Glomerular endothelial cell (primary cell): Measurements from ENCODE around the gene BIN2. TPM values are rescaled to one million over a fixed set of nuclear protein-coding genes. Genes with fewer than 3 reads are reported as not detected.
A peak's percentile ranks its signal among the peaks of the same experiment; 100 is the strongest.
"Not testable (repeated sequence)": the region's sequence is repeated elsewhere in the genome, so short reads cannot be mapped to it uniquely, and the experiment has no call there.

Experiments
- DNase-seq: peaks from one replicate; pipeline ENCODE4 v3.0.0-alpha.2; 2011; ENCODE audit warnings: low read depth, low spot score; ENCODE audit errors: extremely low read depth
- total RNA-seq: library from RNA; depleted of rRNA; stranded (reverse); fragments of >200 nt; gene quantifications from 2 replicates; pipeline ENCODE4 v1.2.3, GENCODE V29; 2015

Gene BIN2
- total RNA-seq, 1 donor from 2014 or later, result not detected

DNA sequence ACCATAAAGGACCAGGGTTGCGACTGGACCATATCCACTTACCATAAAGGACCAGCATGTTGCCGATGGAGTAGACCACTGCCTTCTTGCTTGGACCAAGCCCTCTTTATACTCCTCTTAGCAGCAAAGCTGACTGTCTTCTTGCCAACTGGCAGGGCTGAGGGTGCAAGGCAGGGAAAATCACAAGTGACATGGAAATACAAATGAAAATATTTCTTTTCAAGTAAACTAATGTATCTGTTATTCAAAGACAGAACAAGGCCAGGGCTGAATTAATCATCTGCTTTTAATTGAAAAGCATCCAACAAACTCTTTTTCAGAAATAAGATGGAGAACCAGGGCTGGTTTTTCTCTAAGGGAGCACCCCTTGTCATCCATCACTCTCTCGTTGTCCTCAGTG lies 22.6 kb upstream of the BIN2 start, which contains the start of gene CELA1:
TSS of gene CELA1 (minus strand) at position 99 of the 400 bp plus-strand sequence. CDS start at position 58, 41 bp downstream.
- no peak for DNase-seq

DNA sequence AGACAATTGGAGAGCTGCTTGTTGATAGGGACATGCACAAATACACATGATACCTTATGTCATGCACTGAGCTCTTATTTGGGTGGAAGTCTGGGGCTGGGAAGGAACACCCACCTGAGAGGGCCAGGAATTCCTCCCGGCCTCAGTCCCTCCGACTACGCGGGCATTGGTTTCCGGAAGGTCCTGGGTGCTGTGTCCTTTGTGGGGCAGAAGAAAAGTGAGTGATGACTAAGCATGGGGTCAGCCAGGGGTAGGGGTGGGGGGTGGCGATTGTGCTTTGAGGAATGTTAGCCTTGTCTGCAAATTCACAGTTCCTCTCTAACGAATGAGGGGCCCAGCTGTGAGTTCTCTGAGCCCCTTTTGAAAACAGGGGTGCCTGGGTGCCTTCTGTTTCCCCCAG lies 21.7 kb upstream of the BIN2 start:
- DNase-seq, result no peak

DNA sequence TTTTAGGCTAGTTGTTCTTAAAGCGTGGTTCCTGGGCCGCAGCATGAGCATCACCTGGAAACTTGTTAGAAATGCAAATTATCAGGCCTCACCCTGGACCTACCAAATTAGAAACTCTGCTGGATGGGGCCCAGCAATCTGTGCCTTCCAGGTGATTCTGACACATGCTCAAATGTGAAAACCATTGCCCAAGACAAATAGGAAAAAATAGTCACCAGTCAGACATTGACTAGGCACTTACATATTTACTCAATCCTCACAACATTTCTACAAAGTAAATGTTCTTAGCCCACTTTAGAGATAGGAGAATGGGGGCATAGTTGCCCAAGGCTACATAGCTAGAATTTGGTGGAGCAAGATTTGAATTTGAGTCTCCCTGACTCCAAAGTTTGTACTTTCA lies 19.2 kb upstream of the BIN2 start:
- no peak for DNase-seq

DNA sequence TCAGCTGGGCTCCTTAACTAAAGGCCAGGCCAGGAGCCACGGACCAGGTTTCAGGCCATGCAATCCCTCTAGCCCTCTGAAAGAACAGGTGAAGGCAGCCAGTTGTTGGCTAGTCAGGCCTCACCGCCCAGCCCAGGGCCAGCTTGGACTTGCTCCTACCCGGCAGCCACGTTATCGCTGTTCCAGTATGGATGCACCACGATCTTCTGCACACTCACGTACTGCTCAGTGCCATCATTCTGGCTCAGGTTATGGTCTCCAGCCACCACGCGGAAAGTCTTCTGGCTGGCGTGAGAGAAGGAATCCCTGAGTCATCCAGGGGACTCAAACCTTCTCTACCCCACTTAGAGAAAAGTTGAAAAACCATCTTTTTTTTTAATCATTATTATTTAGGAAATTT lies 18.4 kb upstream of the BIN2 start:
- DNase-seq, result no peak

GRCh38 chr12:51341251-51342007 lies 17.5 kb upstream of the BIN2 start:
- peak; percentile 44 for DNase-seq

GRCh38 chr12:51339750-51340149 lies 15.8 kb upstream of the BIN2 start:
- DNase-seq, result no peak

DNA sequence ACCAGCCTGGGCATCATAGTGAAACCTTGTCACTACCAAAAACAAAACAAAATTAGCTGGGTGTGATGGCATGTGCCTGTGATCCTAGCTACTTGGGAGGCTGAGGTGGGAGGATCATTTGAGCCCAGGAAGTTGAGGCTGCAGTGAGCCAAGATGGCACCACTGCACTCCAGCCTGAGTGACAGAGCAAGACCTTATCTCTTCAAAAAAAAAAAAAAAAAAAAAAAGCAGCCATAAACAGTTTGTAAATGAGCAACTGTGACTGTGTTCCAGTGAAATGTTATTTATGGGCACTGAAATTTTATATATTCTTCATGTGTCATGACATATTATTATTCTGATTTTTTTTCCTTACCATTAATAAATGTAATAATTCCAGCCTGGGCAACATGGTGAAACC lies 13.4 kb upstream of the BIN2 start:
- not testable (repeated sequence) for DNase-seq

DNA sequence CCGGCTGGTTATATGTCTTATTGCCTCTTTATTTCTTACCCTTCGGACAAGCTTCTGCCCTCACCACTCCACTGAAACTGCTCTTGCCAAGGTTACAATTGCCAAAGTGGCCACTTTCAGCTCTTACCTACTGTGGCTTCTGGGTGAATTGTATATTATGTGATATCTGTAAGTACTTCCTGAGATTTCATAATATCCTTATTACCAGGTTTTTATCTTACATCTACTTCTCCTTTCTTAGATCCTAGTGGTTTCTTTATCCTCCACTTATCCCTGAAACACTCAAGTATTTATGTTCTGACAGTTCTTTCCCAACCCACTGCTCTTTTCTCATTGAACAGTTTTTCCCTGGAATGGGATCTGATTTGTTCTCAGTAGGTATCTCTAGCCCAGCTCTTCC lies 12.0 kb upstream of the BIN2 start:
- DNase-seq, result no peak

GRCh38 chr12:51334764-51335163 lies 10.8 kb upstream of the BIN2 start:
- no peak for DNase-seq

GRCh38 chr12:51333536-51333935 lies 9.6 kb upstream of the BIN2 start:
- no peak for DNase-seq

GRCh38 chr12:51330186-51330585 lies 6.2 kb upstream of the BIN2 start:
- no peak for DNase-seq

GRCh38 chr12:51329742-51330141 lies 5.8 kb upstream of the BIN2 start:
- DNase-seq, result no peak

- DNase-seq, result no peak
These were observed 4.6 kb upstream of the BIN2 start for GRCh38 chr12:51328587-51328986.

GRCh38 chr12:51326698-51327439 lies 2.9 kb upstream of the BIN2 start:
- no peak for DNase-seq

DNA sequence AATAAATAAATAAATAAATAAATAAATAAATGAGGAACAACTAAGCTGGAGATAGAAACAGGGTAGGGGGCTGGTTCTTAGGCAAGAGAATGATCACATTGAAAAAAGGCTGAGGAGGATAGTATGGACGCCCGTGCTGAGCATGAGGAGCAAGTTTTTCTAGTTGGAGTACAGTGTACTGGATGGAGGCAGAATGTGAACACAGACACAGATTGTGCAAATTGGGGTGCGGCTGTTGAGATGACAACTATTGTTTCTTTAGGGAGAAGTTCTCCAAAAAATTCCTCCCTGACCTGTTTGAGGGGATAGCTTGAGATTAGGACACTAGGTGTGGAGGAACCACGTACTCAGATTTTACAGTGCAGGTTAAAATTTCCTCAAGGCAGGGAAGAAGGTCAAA lies 979 bp upstream of the BIN2 start:
- DNase-seq, result no peak

- DNase-seq, result no peak
These were observed 535 bp downstream of the BIN2 start for GRCh38 chr12:51323317-51323960.

DNA sequence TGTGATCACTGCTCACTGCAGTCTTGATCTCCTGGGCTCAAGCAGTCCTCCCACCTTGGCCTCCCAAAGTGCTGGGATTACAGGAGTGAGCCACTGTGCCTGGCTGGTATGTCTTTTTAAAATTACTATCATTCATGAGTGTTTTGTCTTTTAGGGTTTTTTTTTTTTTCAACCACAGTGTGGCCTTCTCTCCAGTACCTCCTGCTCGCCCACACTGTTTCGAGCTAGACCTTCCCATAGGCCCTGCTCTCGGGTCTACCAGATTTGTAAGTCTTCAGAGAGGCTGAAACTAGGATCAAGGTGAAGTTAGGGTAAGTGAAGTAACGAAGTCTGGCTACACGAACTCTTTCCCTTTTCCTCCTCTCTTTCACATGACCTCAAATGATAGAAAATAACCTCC lies 1.5 kb downstream of the BIN2 start:
- no peak for DNase-seq

DNA sequence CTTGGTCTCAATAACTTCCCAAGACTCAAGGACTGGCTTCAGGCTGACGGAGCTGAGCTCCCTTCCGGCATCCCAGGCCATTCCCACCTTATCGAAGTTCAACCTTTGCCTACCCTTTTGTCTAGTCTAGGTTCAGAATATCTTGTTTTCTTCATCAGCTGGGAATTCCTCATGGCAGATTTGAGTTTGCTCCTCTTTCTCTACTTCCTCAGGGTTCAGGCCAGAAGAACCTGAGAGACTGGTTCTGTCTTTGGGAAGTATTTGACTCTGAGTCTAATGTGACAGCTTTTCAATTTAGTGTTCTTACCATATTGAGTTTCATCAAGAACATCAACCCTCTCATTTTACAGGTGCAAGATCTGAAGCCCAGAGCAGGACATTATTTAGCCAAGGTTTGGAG lies 2.1 kb downstream of the BIN2 start:
- DNase-seq, result no peak

GRCh38 chr12:51320695-51321320 lies 3.2 kb downstream of the BIN2 start:
- no peak for DNase-seq

GRCh38 chr12:51320311-51320694 lies 3.7 kb downstream of the BIN2 start:
- DNase-seq, result no peak

DNA sequence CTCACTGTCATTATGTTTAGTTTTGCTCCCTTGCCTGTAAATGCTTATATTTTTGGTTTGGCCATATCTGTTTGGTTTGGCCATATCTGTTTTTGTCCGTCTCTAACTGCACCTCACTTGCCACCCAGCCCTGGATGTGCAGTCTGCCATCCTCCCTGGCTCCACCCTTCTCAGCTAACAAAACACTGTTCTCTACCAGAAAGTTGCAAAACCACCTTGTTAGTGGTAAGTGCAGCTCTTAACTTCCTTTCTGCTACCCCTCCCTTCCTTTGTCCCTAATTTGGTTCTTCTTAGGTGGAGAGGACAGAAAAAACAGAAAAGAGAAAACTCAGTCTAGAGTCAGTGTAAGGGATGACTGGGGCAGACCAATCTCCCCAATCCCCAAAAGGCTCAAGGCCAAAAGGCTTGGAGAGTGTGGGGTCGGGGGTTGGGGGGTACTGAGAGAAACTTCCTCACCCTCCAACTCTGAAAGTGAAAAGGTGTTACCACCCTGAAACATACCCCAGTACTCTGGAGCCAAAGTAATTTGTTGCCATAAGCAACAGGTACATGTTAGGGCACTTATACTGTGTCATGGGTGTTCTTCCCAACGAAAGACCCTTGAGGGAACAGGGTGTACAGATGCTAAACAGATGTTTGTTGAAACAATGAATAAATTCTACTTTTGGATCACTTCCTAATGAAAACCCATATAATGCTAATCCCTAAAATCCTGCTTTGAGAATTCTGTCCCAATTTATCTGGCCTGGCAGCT lies 5.0 kb downstream of the BIN2 start:
- DNase-seq, result no peak
